ENCODE data around the gene CAND2. TPM values are rescaled to one million over a fixed set of nuclear protein-coding genes. Genes with fewer than 3 reads are reported as not detected.
"Not testable (repeated sequence)": the region's sequence is repeated elsewhere in the genome, so short reads cannot be mapped to it uniquely, and the experiment has no call there.

The CAND2 gene
- total RNA-seq, 1 donor from 2014 or later: 0.78 TPM

DNA sequence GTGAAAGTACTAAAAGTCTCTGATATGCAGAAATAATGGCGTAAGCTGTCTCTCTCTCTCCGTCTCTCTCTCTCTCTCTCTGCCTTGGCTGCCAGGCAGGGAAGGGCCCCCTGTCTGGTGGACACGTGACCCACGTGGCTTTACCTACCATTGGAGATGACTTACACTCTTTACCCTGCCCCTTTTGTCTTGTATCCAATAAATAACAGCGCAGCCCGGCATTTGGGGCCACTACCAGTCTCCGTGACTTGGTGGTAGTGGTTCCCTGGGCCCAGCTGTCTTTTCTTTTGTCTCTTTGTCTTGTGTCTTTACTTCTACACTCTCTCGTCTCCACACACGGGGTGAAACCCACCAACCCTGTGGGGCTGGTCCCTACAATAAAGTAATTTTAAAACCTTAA lies 25.2 kb upstream of the CAND2 start:
- intact Hi-C loops (cut with micrococcal nuclease): no loop called here

DNA sequence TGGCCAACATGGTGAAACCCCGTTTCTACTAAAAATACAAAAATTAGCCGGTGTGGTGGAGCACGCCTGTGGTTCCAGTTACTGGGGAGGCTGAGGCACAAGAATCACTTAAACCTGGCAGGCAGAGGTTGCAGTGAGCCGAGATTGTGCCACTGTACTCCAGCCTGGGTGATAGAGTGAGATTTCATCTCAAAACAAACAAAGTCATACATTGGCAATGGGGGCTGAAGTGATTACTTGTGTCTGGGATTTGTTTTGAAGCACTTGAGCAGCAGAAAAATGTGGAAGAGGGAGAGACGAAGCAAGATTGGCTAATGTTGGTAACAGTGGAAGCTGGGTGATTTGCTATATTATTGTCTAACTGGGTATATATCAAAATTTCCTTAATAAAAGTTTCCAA lies 24.0 kb upstream of the CAND2 start:
- intact Hi-C loops (cut with micrococcal nuclease): no loop called here

DNA sequence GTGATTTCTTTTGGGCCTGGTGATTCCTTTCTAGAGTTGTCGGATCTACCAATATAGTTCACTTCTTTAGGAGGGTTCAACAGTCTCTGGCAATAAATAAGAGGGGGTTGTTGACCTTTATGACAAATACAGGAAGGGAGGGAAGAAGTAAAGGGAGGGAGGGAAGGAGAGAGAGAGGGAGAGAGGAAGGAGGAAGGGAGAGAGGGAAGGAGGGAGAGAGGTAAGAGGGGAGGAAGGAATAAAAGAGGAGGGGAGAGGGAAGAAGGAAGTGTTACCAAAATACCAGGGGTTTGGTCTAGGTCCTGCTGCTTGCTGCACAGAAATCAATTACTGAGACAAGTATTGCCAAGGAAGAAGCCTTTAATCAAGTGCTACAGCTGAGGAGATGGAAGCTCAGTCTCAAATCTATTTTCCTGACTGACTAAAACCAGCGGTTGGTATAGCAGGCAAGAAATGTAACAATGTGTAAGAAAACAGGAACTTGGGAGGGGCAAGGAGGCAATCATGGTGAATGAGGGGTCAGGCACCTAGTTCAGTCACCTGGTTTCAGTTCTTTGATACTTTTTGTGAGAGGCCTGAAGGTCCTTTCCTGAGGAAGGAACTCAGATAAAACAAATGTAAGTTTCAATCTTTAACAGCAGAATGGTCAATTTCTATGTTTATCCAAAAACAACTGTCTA lies 23.3 kb upstream of the CAND2 start:
- intact Hi-C loops (cut with micrococcal nuclease): no loop called here

DNA sequence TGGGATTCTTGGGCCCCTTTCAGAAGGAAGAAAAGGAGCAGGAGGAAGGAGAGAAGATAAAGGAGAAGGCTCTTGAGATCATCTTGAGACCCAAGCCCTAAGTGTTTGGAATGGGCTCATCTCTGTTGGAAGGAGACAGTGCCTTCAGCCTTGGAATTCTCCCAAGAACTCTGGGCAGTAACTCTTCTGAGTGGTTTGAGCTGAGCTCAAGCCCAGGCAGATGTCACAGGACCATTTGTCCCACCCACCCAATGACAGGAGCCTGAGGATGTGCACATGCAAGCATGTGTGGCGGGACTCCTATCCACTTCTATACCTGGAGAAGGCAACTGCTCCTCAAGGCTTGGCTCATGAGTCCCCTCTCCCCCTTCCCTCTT lies 22.8 kb upstream of the CAND2 start:
- intact Hi-C loops (cut with micrococcal nuclease): no loop called here

GRCh38 chr3:12774619-12775018 lies 21.9 kb upstream of the CAND2 start:
- intact Hi-C loops (cut with micrococcal nuclease): no loop called here

- intact Hi-C loops (cut with micrococcal nuclease): no loop called here
These were observed 21.3 kb upstream of the CAND2 start for GRCh38 chr3:12775226-12775625.

DNA sequence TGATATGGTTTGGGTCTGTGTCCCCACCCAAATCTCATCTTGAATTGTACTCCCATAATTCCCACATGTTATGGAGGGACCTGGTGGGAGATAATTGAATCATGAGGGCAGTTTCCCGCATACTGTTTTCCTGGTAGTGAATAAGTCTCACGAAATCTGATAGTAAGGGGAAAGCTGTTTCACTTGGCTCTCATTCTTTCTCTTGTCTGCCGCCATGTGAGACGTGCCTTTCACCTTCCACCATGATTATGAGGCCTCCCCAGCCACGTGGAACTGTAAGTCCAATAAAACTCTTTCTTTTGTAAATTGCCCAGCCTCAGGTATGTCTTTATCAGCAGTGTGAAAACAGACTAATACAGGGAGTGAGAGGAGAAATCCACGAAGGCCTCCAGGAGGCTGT lies 20.5 kb upstream of the CAND2 start:
- intact Hi-C loops (cut with micrococcal nuclease): not testable (repeated sequence)

DNA sequence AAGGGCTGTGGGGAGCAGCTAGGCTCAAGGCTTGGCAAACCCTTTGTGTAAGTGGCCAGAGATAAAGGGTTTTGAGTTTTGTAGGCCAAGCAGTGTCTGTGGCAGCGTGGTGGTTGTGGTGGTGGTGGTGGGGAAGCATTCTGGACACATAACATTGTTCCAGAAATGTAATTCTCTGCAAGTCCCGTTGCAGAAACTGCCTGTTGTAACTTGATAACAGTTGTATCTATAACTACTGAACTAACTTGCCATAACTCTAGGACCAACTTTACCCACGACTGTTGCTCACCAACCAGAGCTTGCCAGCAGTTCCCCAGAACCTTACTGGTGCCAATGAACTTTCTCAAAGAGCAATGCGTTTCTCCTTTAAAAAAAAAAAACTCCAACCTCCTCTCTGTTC lies 19.3 kb upstream of the CAND2 start:
- intact Hi-C loops (cut with micrococcal nuclease): no loop called here

- intact Hi-C loops (cut with micrococcal nuclease): no loop called here
These were observed 15.7 kb upstream of the CAND2 start for GRCh38 chr3:12780751-12781150.

DNA sequence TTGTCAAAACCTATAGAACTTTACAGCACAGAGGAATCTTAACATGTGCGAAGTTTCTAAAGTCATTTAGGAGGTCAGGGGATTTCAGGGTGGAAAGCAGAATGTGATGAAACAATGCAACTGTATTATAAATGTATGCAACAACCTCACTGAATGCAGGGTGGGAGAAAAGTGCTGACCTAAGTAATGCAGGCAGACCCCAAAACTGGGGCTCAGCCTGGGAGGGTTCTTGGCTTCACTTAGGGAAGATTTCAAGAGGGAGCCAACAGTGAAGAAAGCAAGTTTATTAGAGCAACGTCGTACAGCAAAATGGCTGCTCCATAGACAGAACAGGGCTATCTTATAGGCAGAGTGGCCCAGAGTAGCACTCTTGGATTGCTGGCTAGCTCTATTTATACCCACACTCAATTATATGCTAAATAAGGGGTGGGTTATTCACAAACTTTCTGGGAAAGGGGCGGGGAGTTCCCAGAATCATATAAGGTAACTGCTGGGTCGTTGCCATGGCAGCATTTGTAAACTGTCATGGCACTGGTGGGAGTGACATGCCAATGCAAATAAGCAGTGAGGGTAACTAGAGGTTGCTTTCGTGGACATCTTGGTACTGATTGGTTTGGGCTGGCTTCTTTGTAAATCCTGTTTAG lies 14.2 kb upstream of the CAND2 start:
- intact Hi-C loops (cut with micrococcal nuclease): no loop called here

- intact Hi-C loops (cut with micrococcal nuclease): no loop called here
These were observed 11.4 kb upstream of the CAND2 start for GRCh38 chr3:12785096-12785495.

DNA sequence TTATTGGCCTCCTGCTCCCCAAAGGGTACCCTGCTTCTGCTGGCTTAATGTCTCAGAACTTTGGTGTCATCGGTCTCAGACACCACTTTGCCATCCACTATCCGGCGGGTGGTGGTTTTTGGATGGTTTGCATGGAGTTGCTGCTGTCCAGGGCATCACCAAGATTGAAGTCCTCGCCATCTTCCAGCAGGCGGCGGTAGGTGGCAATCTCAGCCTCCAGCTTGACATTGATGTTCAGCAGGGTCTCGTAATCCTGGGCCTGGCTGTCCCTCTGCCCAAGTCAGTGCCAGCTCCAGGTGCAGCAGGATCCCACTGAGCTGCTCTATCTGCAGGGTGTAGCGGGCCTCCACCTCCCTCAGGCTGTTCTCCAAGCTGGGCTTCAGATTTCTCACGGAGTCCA lies 9.1 kb upstream of the CAND2 start:
- intact Hi-C loops (cut with micrococcal nuclease): loop anchor here (1.0 to 2.0 kb wide), 2 partner anchors 53 to 105 kb away; partner anchors contain the start of gene RPL32

DNA sequence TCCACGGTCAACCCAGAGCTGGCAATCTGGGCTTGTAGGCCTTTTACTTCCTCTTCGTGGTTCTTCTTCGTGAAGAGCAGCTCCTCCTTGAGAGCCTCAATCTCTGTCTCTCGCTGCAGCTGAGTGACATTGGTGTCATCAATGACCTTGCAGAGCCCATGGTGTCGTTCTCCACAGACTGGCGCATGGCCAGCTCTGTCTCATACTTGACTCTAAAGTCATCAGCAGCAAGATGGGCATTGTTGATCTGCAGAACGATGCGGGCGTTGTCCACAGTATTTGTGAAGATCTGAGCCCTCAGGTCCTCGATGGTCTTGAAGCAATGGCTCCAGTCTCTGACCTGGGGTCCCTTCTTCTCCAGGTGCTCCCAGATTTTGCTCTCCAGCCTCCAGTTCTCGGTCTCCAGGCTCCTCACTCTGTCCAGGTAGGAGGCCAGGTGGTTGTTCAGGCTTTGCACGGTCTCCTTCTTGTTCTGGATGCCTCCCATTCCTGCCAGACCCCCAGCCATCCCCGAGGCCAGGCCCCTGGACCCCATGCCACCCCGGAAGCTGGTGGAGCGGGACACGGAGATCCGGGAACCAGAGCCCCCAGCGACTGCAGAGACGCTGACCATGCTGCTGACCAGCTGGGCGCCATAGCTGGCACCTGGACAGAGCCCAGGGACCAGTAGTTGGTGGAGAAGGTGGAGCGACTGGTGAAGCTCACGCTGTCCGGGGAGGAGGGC lies 8.4 kb upstream of the CAND2 start:
- intact Hi-C loops (cut with micrococcal nuclease): loop anchor here (1.0 to 2.0 kb wide), 2 partner anchors 53 to 104 kb away; partner anchors contain the start of gene RPL32

DNA sequence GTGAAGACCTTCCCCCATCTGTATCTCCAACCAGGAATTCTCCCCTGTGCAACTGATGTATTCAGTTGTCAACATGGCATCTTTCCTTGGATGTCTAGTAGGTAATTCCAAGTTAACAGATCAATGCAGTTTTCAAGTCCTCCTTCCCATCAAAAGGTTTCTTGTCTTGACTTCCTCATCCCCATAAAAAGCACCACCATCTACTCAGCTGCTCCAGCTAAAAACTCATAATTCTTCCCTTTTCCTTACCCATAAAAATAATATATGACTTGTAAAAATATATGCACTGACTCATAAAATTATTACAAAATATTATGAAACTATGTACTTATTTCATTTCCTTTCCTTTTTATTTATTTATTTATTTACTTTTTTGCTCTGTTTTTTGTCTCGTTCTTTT lies 5.0 kb upstream of the CAND2 start:
- intact Hi-C loops (cut with micrococcal nuclease): no loop called here

- intact Hi-C loops (cut with micrococcal nuclease): no loop called here
These were observed 2.8 kb upstream of the CAND2 start for GRCh38 chr3:12793701-12794100.

- intact Hi-C loops (cut with micrococcal nuclease): no loop called here
These were observed 828 bp downstream of the CAND2 start for GRCh38 chr3:12797124-12797891.

DNA sequence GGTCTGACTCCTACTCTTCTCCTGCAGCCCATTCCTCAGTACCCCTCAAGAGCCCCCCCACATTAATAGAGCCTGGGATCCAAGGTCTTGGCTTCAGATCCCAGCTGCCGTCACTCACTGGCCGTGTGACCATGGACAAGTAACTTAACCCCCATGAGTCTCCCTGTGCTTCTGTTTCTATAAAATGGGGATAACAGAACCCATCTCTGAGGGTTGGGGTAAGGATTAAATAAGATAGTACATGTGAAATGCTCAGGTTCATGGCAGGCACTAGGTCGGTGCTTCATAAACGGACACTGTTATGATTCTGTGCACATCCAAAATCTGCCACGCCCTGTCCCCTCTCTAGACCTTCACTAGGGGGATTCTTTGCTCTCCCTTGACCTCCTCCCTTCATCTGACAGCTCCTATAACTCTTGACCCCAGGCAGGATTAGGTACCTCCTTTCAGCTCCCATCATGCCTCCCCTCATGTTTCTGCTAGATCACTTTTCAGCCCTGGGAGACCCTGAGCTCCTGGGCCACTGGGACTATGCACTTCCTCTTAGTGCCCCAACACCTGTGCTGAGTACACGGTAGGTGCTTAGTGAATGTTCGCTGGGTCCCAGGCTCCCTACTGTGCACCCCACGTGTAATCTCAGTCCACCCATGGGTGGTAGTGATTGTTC lies 1.5 kb downstream of the CAND2 start:
- intact Hi-C loops (cut with micrococcal nuclease): no loop called here

GRCh38 chr3:12798559-12799179 lies 2.2 kb downstream of the CAND2 start:
- intact Hi-C loops (cut with micrococcal nuclease): no loop called here

GRCh38 chr3:12799525-12800440 lies 3.3 kb downstream of the CAND2 start:
- intact Hi-C loops (cut with micrococcal nuclease): no loop called here

GRCh38 chr3:12803371-12803770 lies 6.9 kb downstream of the CAND2 start:
- intact Hi-C loops (cut with micrococcal nuclease): no loop called here

All from T-helper 1 cell treated with Interleukin-12 subunit alpha and Interleukin-12 subunit beta and Interleukin-4 antibody, amounts not matched to agents 30 ng/mL and 1 ng/mL, for 36 hours (primary cell).